Hepatocyte (in vitro differentiated cells): ENCODE data around the gene ZNF142.

Experiments
- EZH2 ChIP-seq: fragments of 200-600 bp; sonication (generic); IDR thresholded peaks from 2 replicates; pipeline ENCODE4 v1.6.1; 2016; ENCODE audit warnings: antibody characterized with exemption, mild to moderate bottlenecking, borderline replicate concordance
- TF ChIP-seq, protein P1 (sequence below): fragments of 200-600 bp; sonication (generic); IDR thresholded peaks from 2 replicates; pipeline ENCODE4 v1.5.1; 2016; ENCODE audit warnings: antibody characterized with exemption, mild to moderate bottlenecking; ENCODE audit not compliant: poor library complexity

DNA sequence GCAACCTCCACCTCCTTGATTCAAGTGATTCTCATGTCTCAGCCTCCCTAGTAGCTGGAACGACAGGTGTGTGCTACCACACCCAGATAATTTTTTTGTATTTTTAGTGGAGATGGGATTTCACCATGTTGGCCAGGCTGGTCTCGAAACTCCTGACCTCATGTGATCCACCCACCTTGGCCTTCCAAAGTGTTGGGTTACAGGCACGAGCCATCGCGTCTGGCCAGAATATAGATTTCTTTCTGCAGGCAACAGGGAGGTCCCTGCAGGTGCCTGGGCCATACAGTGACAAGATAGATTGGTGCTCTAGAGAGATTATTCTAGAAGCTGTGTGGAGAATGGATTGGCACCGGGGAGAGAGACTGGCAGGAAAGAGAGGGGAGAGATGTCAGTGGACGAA, 38.4 kb downstream of the ZNF142 start:
- TF ChIP-seq, protein P1, sequence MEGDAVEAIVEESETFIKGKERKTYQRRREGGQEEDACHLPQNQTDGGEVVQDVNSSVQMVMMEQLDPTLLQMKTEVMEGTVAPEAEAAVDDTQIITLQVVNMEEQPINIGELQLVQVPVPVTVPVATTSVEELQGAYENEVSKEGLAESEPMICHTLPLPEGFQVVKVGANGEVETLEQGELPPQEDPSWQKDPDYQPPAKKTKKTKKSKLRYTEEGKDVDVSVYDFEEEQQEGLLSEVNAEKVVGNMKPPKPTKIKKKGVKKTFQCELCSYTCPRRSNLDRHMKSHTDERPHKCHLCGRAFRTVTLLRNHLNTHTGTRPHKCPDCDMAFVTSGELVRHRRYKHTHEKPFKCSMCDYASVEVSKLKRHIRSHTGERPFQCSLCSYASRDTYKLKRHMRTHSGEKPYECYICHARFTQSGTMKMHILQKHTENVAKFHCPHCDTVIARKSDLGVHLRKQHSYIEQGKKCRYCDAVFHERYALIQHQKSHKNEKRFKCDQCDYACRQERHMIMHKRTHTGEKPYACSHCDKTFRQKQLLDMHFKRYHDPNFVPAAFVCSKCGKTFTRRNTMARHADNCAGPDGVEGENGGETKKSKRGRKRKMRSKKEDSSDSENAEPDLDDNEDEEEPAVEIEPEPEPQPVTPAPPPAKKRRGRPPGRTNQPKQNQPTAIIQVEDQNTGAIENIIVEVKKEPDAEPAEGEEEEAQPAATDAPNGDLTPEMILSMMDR: no peak
- TF ChIP-seq EZH2: no peak
